HL-60 (cell line): ENCODE results near the gene KRT37.

Experiments used
- CTCF ChIP-seq: IDR thresholded peaks from one replicate; pipeline ENCODE4 v1.5.1; 2011; ENCODE audit warnings: low read length, control low read depth, inconsistent platforms; ENCODE audit not compliant: insufficient read depth
- GABPA ChIP-seq: IDR thresholded peaks from 2 replicates; pipeline ENCODE4 v1.6.1; 2012; ENCODE audit warnings: low read depth
- POLR2AphosphoS5 ChIP-seq: IDR thresholded peaks from 2 replicates; pipeline ENCODE4 v1.6.1; 2012; ENCODE audit warnings: low read depth
- REST ChIP-seq: IDR thresholded peaks from 2 replicates; pipeline ENCODE4 v1.6.1; 2012; ENCODE audit warnings: low read depth; ENCODE audit not compliant: insufficient replicate concordance

GRCh38 chr17:41437769-41438168, 13.4 kb upstream of the KRT37 start:
- TF ChIP-seq CTCF, result no peak
- no peak for TF ChIP-seq REST
- TF ChIP-seq POLR2AphosphoS5, result no peak
- TF ChIP-seq GABPA, result no peak
